HepG2 (cell line): ENCODE results near the gene RRAS2. TPM values are rescaled to one million over a fixed set of nuclear protein-coding genes. Genes with fewer than 3 reads are reported as not detected.

Source experiments
- ATAC-seq: fragments of 200-7000 bp; cut with Tn5 transposase; 3 replicates; pipeline ENCODE4 v1.9.1; 2020; ENCODE audit warnings: mild to moderate bottlenecking, moderate library complexity
- BruUV-seq: library from RNA; stranded (reverse); fragments of 400-500 nt; replicated peaks from 2 replicates; lab custom pipeline; 2021; lab: Mats Ljungman, UMichigan
- CTCF ChIA-PET: fragments of 300-600 bp; formaldehyde crosslinking; extraction: SDS; loops from one replicate; lab custom pipeline; 2021; ENCODE audit warnings: low total read pairs, inconsistent platforms, low intra/inter-chr PET ratio; lab: Yijun Ruan, JAX
- POLR2A ChIA-PET: fragments of 350-600 bp; sonication (Branson Sonifier 250); formaldehyde crosslinking; loops from one replicate; lab custom pipeline; 2020; ENCODE audit warnings: antibody characterized with exemption, inconsistent platforms; lab: Yijun Ruan, JAX
- DNase-seq: peaks from one replicate; pipeline ENCODE4 v3.0.0-alpha.2; 2015; ENCODE audit warnings: low spot score
- FAIRE-seq: peaks from 3 replicates; lab custom pipeline; 2011; peaks lifted over from hg19 to GRCh38; lab: Jason Lieb, UNC
- H2AFZ ChIP-seq: one replicate; pipeline ENCODE4 v1.6.1; 2011; ENCODE audit warnings: low read length, inconsistent platforms
- H3K27ac ChIP-seq: fragments of 300-600 bp; 3 replicates; pipeline ENCODE4 v1.8.0; 2011; ENCODE audit warnings: mixed run types, mild to moderate bottlenecking, mixed read lengths, low read length, inconsistent platforms; ENCODE audit not compliant: insufficient read depth; ENCODE audit errors: extremely low read length
- H3K27me3 ChIP-seq, 2 experiments: fragments of 200-600 bp in 1 of 2; 2 replicates in 1 of 2; 3 replicates in 1 of 2; pipeline versions ENCODE4 v1.6.0 to v1.8.0; 2011; ENCODE audit warnings: low read length in 2 of 2, mild to moderate bottlenecking in 2 of 2, moderate library complexity in 2 of 2, inconsistent platforms in 1 of 2; ENCODE audit not compliant: insufficient read depth in 2 of 2, control insufficient read depth in 1 of 2
- H3K36me3 ChIP-seq, 2 experiments: fragments of 200-600 bp in 1 of 2; replicated peaks in 1 of 2; 2 replicates in 1 of 2; 3 replicates in 1 of 2; pipeline versions ENCODE4 v1.5.1 to v1.8.0; 2011; ENCODE audit warnings: low read length in 2 of 2, inconsistent platforms in 1 of 2; ENCODE audit not compliant: insufficient read depth in 2 of 2, control insufficient read depth in 1 of 2
- H3K4me1 ChIP-seq: 2 replicates; pipeline ENCODE4 v1.5.1; 2012; ENCODE audit warnings: low read length, inconsistent platforms; ENCODE audit not compliant: insufficient read depth
- H3K4me2 ChIP-seq: 2 replicates; pipeline ENCODE4 v1.6.0; 2011; ENCODE audit warnings: low read depth, low read length, inconsistent platforms
- H3K4me3 ChIP-seq, 3 experiments: fragments of 200-600 bp in 1 of 3; sonication (generic), shearing (Covaris generic) in 1 of 3; replicated peaks in 1 of 3; 2 replicates each; pipeline ENCODE4 v1.5.1; 2011 to 2016; ENCODE audit warnings: low read length in 3 of 3, inconsistent platforms in 2 of 3, low read depth in 2 of 3, mild to moderate bottlenecking in 2 of 3, control low read depth in 1 of 3, mixed read lengths in 1 of 3; ENCODE audit not compliant: insufficient read depth in 1 of 3
- H3K79me2 ChIP-seq: one replicate; pipeline ENCODE4 v1.6.1; 2011; ENCODE audit warnings: low read length, inconsistent platforms; ENCODE audit not compliant: insufficient read depth
- H3K9ac ChIP-seq: 2 replicates; pipeline ENCODE4 v1.6.0; 2011; ENCODE audit warnings: mild to moderate bottlenecking, low read depth, low read length, inconsistent platforms; ENCODE audit not compliant: insufficient read depth
- H3K9me3 ChIP-seq: 2 replicates; pipeline ENCODE4 v1.5.1; 2012; ENCODE audit warnings: mild to moderate bottlenecking, low read length
- H4K20me1 ChIP-seq: 2 replicates; pipeline ENCODE4 v1.6.0; 2011; ENCODE audit warnings: inconsistent platforms, mild to moderate bottlenecking, low read length, moderate library complexity; ENCODE audit not compliant: insufficient read depth
- DZIP1 ChIP-seq: sonication (generic); formaldehyde crosslinking; IDR thresholded peaks from 2 replicates; pipeline ENCODE4 v1.5.0; 2020; ENCODE audit warnings: mild to moderate bottlenecking, missing genetic modification reagents
- FOXJ3 ChIP-seq: sonication (generic); formaldehyde crosslinking; IDR thresholded peaks from 2 replicates; pipeline ENCODE4 v1.4.0; 2020; ENCODE audit warnings: missing genetic modification reagents, mild to moderate bottlenecking, borderline replicate concordance
- GABPB1 ChIP-seq: IDR thresholded peaks from 2 replicates; pipeline ENCODE4 v1.6.1; 2016; ENCODE audit warnings: mild to moderate bottlenecking, missing genetic modification reagents, moderate library complexity, missing compliant biosample characterization
- KAT2B ChIP-seq: fragments of 150-350 bp; IDR thresholded peaks from 2 replicates; pipeline ENCODE4 v1.6.1; 2014; ENCODE audit warnings: low read depth, low read length, borderline replicate concordance
- MAFF ChIP-seq: IDR thresholded peaks from 2 replicates; pipeline ENCODE4 v1.6.1; 2011; ENCODE audit warnings: low read depth, low read length, improper control_type of control experiment
- MAFK ChIP-seq, 2 experiments: IDR thresholded peaks in 1 of 2; conservative IDR thresholded peaks in 1 of 2; 2 replicates each; pipeline ENCODE4 v1.6.1; 2011; ENCODE audit warnings: improper control_type of control experiment in 2 of 2, low read length in 2 of 2
- MIER2 ChIP-seq: IDR thresholded peaks from 2 replicates; pipeline ENCODE4 v1.6.1; 2016; ENCODE audit warnings: missing biosample characterization, missing genetic modification reagents
- NPAS2 ChIP-seq: sonication (generic); formaldehyde crosslinking; IDR thresholded peaks from 2 replicates; pipeline ENCODE4 v1.8.0; 2022; ENCODE audit warnings: mild to moderate bottlenecking, missing genetic modification reagents, borderline replicate concordance
- RBM39 ChIP-seq: fragments of 200-400 bp; formaldehyde crosslinking; IDR thresholded peaks from one replicate; pipeline ENCODE4 v1.6.1; 2018; ENCODE audit warnings: antibody characterized with exemption, mild to moderate bottlenecking, low read depth, low read length; ENCODE audit not compliant: poor library complexity, severe bottlenecking
- RFXANK ChIP-seq: IDR thresholded peaks from 2 replicates; pipeline ENCODE4 v1.6.1; 2016
- SRSF9 ChIP-seq: fragments of 200-400 bp; formaldehyde crosslinking; IDR thresholded peaks from 2 replicates; pipeline ENCODE4 v1.6.1; 2018; ENCODE audit warnings: borderline replicate concordance, mild to moderate bottlenecking, low read depth, low read length; ENCODE audit not compliant: insufficient read depth, poor library complexity, severe bottlenecking
- STAT5B ChIP-seq: sonication (generic); formaldehyde crosslinking; IDR thresholded peaks from 2 replicates; pipeline ENCODE4 v1.4.0; 2020; ENCODE audit warnings: missing genetic modification reagents
- SUZ12 ChIP-seq: fragments of 150-350 bp; IDR thresholded peaks from 2 replicates; pipeline ENCODE4 v1.6.1; 2014; ENCODE audit warnings: low read depth, low read length
- ZNF263 ChIP-seq: sonication (generic); formaldehyde crosslinking; IDR thresholded peaks from 2 replicates; pipeline ENCODE4 v1.4.0; 2020; ENCODE audit warnings: missing genetic modification reagents
- ZNF543 ChIP-seq: sonication (generic); formaldehyde crosslinking; IDR thresholded peaks from 2 replicates; pipeline ENCODE4 v1.4.0; 2020; ENCODE audit warnings: mild to moderate bottlenecking, missing genetic modification reagents
- ZNF549 ChIP-seq: sonication (generic); formaldehyde crosslinking; IDR thresholded peaks from 2 replicates; pipeline ENCODE4 v1.5.0; 2020; ENCODE audit warnings: missing genetic modification reagents
- WGBS: methylation state at CpG from one replicate; pipeline ENCODE4 v1.1.6; 2017; ENCODE audit warnings: low lambda C conversion rate; 5-methylcytosine and 5-hydroxymethylcytosine counted together
- in situ Hi-C: cut with HindIII; loops from 2 replicates; pipeline ENCODE4 v1.10.0; 2017; ENCODE audit warnings: low pct_unique_long_range_greater_than_20kb; ENCODE audit not compliant: extremely low pct_ligation_motif_present
- intact Hi-C: fragments of 100-400 bp; cut with micrococcal nuclease; formaldehyde crosslinking; loops from one replicate; pipeline ENCODE4 v1.10.0; 2022; ENCODE audit not compliant: unreplicated experiment
- polyA plus RNA-seq, 8 experiments: library from polyadenylated mRNA; depleted of rRNA in 3 of 8; stranded (reverse) in 7 of 8; unstranded in 1 of 8; fragments of >200 nt; fragmentation: Illumina TruSeq in 4 of 8; extraction: Trizol in 4 of 8; gene quantifications; 2 replicates each; pipeline versions ENCODE4 v1.2.1 to v1.2.3, GENCODE V29; 2011 to 2016; ENCODE audit warnings: low read depth in 4 of 8, missing spikeins in 1 of 8, mixed read lengths in 1 of 8; ENCODE audit not compliant: insufficient read depth in 1 of 8
- total RNA-seq, 5 experiments: library from RNA; depleted of rRNA; stranded (reverse); fragments of >200 nt; fragmentation: Illumina TruSeq; extraction: Trizol; gene quantifications; 2 replicates each; pipeline ENCODE4 v1.2.3, GENCODE V29; 2016; ENCODE audit warnings: low read depth in 1 of 5

The RRAS2 gene
- total and polyA plus RNA-seq, 2 of the 13 experiments (the other 11 are each of a cell fraction or from before 2014, with no cell fraction given) = 19.0 to 44.1 TPM

DNA sequence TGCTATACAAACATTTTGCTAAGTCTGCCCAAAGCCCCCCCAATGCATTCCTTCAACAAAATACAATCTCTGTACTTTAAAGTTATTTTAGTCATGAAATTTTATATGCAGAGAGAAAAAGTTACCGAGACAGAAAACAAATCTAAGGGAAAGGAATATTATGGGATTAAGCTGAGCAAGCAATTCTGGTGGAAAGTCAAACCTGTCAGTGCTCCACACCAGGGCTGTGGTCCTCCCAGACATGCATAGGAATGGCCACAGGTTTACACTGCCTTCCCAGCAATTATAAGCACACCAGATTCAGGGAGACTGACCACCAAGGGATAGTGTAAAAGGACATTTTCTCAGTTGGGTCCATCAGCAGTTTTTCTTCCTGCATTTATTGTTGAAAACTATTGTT is 92.4 kb downstream of the RRAS2 start:
- ATAC-seq (no peak), DNase-seq (no peak), FAIRE-seq (no peak)
- H3K4me2 ChIP-seq = no peak overlapping the region
- H3K27me3 ChIP-seq = no peaks in the 10 kb centered on the region; a peak in 1 of 5 replicates
- no peaks in the 10 kb centered on the region for H3K79me2 ChIP-seq
- no peak overlapping the region for H3K4me3 ChIP-seq
- intact Hi-C loops (no loop called here), in situ Hi-C loops (no loop called here)
- no peaks in the 10 kb centered on the region for H4K20me1 ChIP-seq
- H2AFZ ChIP-seq = no peak overlapping the region
- no TSS peak for BruUV-seq
- TF ChIP-seq SRSF9 = no peak
- TF ChIP-seq RBM39 = no peak
- no peak for TF ChIP-seq KAT2B
- TF ChIP-seq ZNF263 (CRISPR knock-in tag) = peak; percentile 67
- no peak for TF ChIP-seq MIER2 (CRISPR knock-in tag)
- no peak for TF ChIP-seq NPAS2
- peak; percentile 63 to 83 for TF ChIP-seq MAFK (conservative IDR thresholded peaks at IDR 0.05 in 1 of 2, IDR thresholded peaks at IDR 0.05 in 1 of 2; ENCODE audit: low read length in 2 of 2)
- TF ChIP-seq MAFF = peak; percentile 75
- no peak for TF ChIP-seq GABPB1 (CRISPR knock-in tag)
- WGBS = 100% methylated on average over 1 of the region's 1 CpG
- H3K9me3 ChIP-seq = no peaks in the 10 kb centered on the region
- H3K9ac ChIP-seq = no peak overlapping the region
- POLR2A ChIA-PET = no interaction called here
- no peaks in the 10 kb centered on the region for H3K4me1 ChIP-seq
- CTCF ChIA-PET = no interaction called here
- no peaks in the 10 kb centered on the region for H3K36me3 ChIP-seq
- H3K27ac ChIP-seq = no peak overlapping the region

GRCh38 chr11:14264966-14265365 is 94.0 kb downstream of the RRAS2 start:
- no peak overlapping the region for H3K4me3 ChIP-seq
- no peak overlapping the region for H2AFZ ChIP-seq
- H3K4me1 ChIP-seq = no peaks in the 10 kb centered on the region
- no peak for DNase-seq
- H3K36me3 ChIP-seq = no peaks in the 10 kb centered on the region
- intact Hi-C loops (no loop called here), in situ Hi-C loops (no loop called here)
- 100% methylated on average over 1 of the region's 2 CpGs for WGBS
- H3K9me3 ChIP-seq = no peaks in the 10 kb centered on the region
- H4K20me1 ChIP-seq = no peaks in the 10 kb centered on the region
- ChIA-PET POLR2A (no interaction called here), CTCF (no interaction called here)
- no peak overlapping the region for H3K4me2 ChIP-seq
- ATAC-seq = no peak; the same call in 2 of the 3 replicates
- H3K27ac ChIP-seq = no peak overlapping the region
- FAIRE-seq = no peak
- H3K79me2 ChIP-seq = no peaks in the 10 kb centered on the region
- no peak overlapping the region for H3K9ac ChIP-seq
- no peaks in the 10 kb centered on the region; a peak in 1 of 5 replicates for H3K27me3 ChIP-seq
- no TSS peak for BruUV-seq
- TF ChIP-seq SUZ12 (no peak), DZIP1 (no peak), ZNF543 (CRISPR knock-in tag) (no peak), ZNF549 (CRISPR knock-in tag) (no peak), STAT5B (CRISPR knock-in tag) (no peak), FOXJ3 (CRISPR knock-in tag) (no peak), RFXANK (CRISPR knock-in tag) (no peak)
